GM12878 (cell line): Measurements from ENCODE around the gene SOX18. TPM values are rescaled to one million over a fixed set of nuclear protein-coding genes. Genes with fewer than 3 reads are reported as not detected.

ENCODE experiments used
- ATF7 ChIP-seq: fragments of 450-650 bp; IDR thresholded peaks from 2 replicates; pipeline ENCODE4 v1.6.1; 2016; ENCODE audit warnings: low read depth, mild to moderate bottlenecking
- BMI1 ChIP-seq: fragments of 450-650 bp; IDR thresholded peaks from 2 replicates; pipeline ENCODE4 v1.6.1; 2016; ENCODE audit warnings: mild to moderate bottlenecking, moderate library complexity, borderline replicate concordance
- CBFB ChIP-seq: IDR thresholded peaks from 2 replicates; pipeline ENCODE4 v1.6.1; 2016; ENCODE audit warnings: antibody characterized with exemption, low read depth
- CTCF ChIP-seq, 3 experiments: IDR thresholded peaks in 2 of 3; conservative IDR thresholded peaks in 1 of 3; 2 replicates each; pipeline ENCODE4 v1.5.1; 2011; ENCODE audit warnings: low read depth in 3 of 3, low read length in 3 of 3, mild to moderate bottlenecking in 3 of 3, control low read depth in 2 of 3, moderate library complexity in 2 of 3, inconsistent platforms in 1 of 3, mixed read lengths in 1 of 3; ENCODE audit not compliant: control insufficient read depth in 2 of 3, insufficient read depth in 1 of 3; ENCODE audit errors: extremely low read depth in 1 of 3
- EED ChIP-seq: sonication (generic); IDR thresholded peaks from 2 replicates; pipeline ENCODE4 v1.6.1; 2016; ENCODE audit warnings: antibody characterized with exemption, low read depth
- FOXM1 ChIP-seq: IDR thresholded peaks from 2 replicates; pipeline ENCODE4 v1.6.1; 2012; ENCODE audit warnings: low read depth, mild to moderate bottlenecking, inconsistent platforms, low read length, moderate library complexity
- HCFC1 ChIP-seq: fragments of 150-350 bp; IDR thresholded peaks from 2 replicates; pipeline ENCODE4 v1.6.1; 2014; ENCODE audit warnings: low read length
- PAX8 ChIP-seq: fragments of 450-650 bp; IDR thresholded peaks from 2 replicates; pipeline ENCODE4 v1.6.1; 2017; ENCODE audit warnings: mild to moderate bottlenecking, moderate library complexity
- RCOR1 ChIP-seq: conservative IDR thresholded peaks from 2 replicates; pipeline ENCODE4 v1.6.1; 2012; ENCODE audit warnings: low read depth, low read length, improper control_type of control experiment
- RELA ChIP-seq: fragments of 450-650 bp; IDR thresholded peaks from 2 replicates; pipeline ENCODE4 v1.8.0; 2014; ENCODE audit warnings: borderline replicate concordance; ENCODE audit not compliant: partially characterized antibody
- SMC3 ChIP-seq: IDR thresholded peaks from 2 replicates; pipeline ENCODE4 v1.6.1; 2011; ENCODE audit warnings: low read length, improper control_type of control experiment, borderline replicate concordance
- STAT1 ChIP-seq: fragments of 450-650 bp; conservative IDR thresholded peaks from 2 replicates; pipeline ENCODE4 v1.6.1; 2014; ENCODE audit warnings: antibody characterized with exemption, mild to moderate bottlenecking
- YY1 ChIP-seq: IDR thresholded peaks from 2 replicates; pipeline ENCODE4 v1.6.1; 2011; ENCODE audit warnings: low read depth, mild to moderate bottlenecking, low read length
- polyA plus RNA-seq, 11 experiments: library from polyadenylated mRNA; depleted of rRNA in 4 of 11; unstranded in 6 of 11; stranded (reverse) in 5 of 11; fragments of >200 nt; fragmentation: Nextera tagmentation in 4 of 11; fragmentation: Illumina TruSeq in 1 of 11; extraction: Ambion mirVana in 4 of 11; extraction: Trizol in 1 of 11; gene quantifications; 1 replicate in 1 of 11; 2 replicates in 10 of 11; pipeline versions ENCODE4 v1.2.1 to v1.2.3, GENCODE V29; 2011 to 2016; ENCODE audit warnings: inconsistent platforms in 2 of 11, missing spikeins in 2 of 11, low read depth in 1 of 11
- total RNA-seq, 4 experiments: library from RNA; depleted of rRNA in 3 of 4; stranded (reverse); fragments of >200 nt in 3 of 4; fragmentation: Illumina TruSeq in 1 of 4; extraction: Trizol in 1 of 4; gene quantifications; 2 replicates each; pipeline versions ENCODE4 v1.2.1 to v1.2.3, GENCODE V29; 2013 to 2021

SOX18 gene
- total and polyA plus RNA-seq, 10 of the 15 experiments (the other 5 are each of a cell fraction or from before 2014, with no cell fraction given) = 0.05 to 5.6 (median 0.28) TPM; not detected in 3

DNA sequence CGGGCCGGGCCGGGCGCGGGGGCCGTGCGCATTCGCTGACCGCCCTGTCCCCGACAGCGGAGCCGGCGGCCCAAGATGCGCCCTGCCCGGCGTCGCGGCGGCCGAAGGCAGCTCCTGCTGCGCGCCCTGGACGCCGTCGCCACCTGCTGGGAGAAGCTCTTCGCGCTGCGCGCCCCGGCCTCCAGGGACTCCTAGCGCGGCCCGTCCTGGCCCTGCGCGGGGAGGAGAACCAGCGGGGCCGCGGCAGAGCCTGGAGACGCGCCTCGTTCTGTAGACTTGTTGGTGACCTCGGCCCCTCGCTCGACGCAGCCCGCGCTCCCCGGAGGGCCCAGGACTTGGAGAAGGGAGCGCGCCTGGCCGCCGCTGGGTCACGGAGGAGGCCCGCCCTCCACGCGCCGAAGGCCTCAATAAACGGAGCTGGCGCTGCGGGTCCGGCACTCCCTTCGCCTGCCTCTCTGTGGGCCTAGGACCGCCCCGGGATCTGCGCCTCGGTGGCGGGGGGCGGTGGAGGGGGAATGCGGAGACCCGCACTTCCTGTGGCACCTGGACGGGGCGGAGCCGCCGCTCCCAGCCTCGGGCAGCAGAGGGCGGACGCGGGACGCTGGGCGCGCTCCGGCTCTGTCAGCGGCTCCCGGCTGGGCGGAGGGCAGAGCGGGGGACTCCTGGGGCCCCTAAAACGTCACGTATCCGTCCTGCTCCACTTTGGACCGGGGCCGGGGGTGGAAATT lies 10.7 kb downstream of the SOX18 start (continued):
- peak; percentile 43 for TF ChIP-seq RELA
- TF ChIP-seq EED = no peak
- no peak for TF ChIP-seq RCOR1
- TF ChIP-seq FOXM1 = no peak
- TF ChIP-seq ATF7 = no peak
- peak; percentile 61 for TF ChIP-seq SMC3
- TF ChIP-seq CBFB = no peak
- TF ChIP-seq STAT1 = peak; percentile 63; the same call in 1 of the 2 replicates
- TF ChIP-seq PAX8 = no peak
- peak; percentile 69; the same call in 1 of the 2 replicates for TF ChIP-seq YY1
- peak; percentile 65 to 85 (median 82) for TF ChIP-seq CTCF (IDR thresholded peaks at IDR 0.05 in 2 of 3, conservative IDR thresholded peaks at IDR 0.05 in 1 of 3; ENCODE audit: control insufficient read depth in 2 of 3, extremely low read depth in 1 of 3, insufficient read depth in 1 of 3, low read depth in 3 of 3, low read length in 3 of 3)
- TF ChIP-seq BMI1 = no peak
- TF ChIP-seq HCFC1 = peak; percentile 24; the same call in 1 of the 2 replicates
